ENCODE data around the gene BANF1.

BANF1 gene

GRCh38 chr11:65992056-65992455 lies 10.2 kb upstream of the BANF1 start:
- H3K27ac ChIP-seq: no peak overlapping the region
- peaks cover 13% of the 10 kb centered on the region for H3K36me3 ChIP-seq
- no peak overlapping the region for H3K4me3 ChIP-seq (ENCODE audit: low read depth, low read length)
- no peaks in the 10 kb centered on the region for H3K27me3 ChIP-seq (ENCODE audit: insufficient read depth, low read depth, severe bottlenecking)
- TF ChIP-seq, protein P1, sequence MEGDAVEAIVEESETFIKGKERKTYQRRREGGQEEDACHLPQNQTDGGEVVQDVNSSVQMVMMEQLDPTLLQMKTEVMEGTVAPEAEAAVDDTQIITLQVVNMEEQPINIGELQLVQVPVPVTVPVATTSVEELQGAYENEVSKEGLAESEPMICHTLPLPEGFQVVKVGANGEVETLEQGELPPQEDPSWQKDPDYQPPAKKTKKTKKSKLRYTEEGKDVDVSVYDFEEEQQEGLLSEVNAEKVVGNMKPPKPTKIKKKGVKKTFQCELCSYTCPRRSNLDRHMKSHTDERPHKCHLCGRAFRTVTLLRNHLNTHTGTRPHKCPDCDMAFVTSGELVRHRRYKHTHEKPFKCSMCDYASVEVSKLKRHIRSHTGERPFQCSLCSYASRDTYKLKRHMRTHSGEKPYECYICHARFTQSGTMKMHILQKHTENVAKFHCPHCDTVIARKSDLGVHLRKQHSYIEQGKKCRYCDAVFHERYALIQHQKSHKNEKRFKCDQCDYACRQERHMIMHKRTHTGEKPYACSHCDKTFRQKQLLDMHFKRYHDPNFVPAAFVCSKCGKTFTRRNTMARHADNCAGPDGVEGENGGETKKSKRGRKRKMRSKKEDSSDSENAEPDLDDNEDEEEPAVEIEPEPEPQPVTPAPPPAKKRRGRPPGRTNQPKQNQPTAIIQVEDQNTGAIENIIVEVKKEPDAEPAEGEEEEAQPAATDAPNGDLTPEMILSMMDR (IDR thresholded peaks at IDR 0.05; ENCODE audit: low read depth, low read length): no peak
- H3K9me3 ChIP-seq (ENCODE audit: severe bottlenecking): no peaks in the 10 kb centered on the region
- DNase-seq: no peak

- no peaks in the 10 kb centered on the region for H3K27me3 ChIP-seq (ENCODE audit: insufficient read depth, low read depth, severe bottlenecking)
- H3K9me3 ChIP-seq (ENCODE audit: severe bottlenecking): no peaks in the 10 kb centered on the region
- TF ChIP-seq, protein P1 (IDR thresholded peaks at IDR 0.05; ENCODE audit: low read depth, low read length): no peak
- no peak for DNase-seq
- H3K4me3 ChIP-seq (ENCODE audit: low read depth, low read length): no peak overlapping the region
- no peak overlapping the region for H3K27ac ChIP-seq
- peaks cover 42% of the 10 kb centered on the region for H3K36me3 ChIP-seq
Observed at GRCh38 chr11:65997286-65997685, 5.0 kb upstream of the BANF1 start.

DNA sequence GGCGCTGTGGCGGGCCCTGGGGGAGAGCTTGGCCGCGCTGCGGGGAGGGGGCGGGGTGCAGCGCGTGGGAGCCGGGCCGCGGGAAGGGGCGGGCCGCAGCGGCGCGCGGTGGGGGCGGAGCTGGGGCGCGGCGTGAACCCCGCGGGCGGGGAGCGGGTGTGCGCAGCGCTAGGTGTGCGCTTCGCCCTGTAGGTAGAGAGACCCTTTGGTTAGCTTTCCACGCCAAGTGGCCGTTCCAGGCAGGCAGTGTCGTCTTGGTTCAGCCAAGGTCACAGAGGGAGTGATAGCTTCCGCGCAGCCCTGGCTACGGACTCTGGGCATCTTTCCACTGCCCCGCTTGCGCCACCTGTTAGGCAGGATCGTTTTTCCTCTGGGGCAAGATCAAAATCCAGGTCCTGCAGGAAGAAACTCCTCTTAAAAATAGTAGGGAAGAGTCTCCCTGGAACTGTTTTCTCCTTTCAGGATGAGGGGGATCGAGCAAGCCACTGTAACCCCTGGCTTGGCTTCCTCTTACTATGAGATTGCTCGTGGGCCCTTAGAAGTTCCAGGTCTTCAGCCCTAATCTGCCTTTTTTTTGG lies 434 bp downstream of the BANF1 start:
- no peaks in the 10 kb centered on the region for H3K9me3 ChIP-seq (ENCODE audit: severe bottlenecking)
- TF ChIP-seq, protein P1 (IDR thresholded peaks at IDR 0.05; ENCODE audit: low read depth, low read length): peak; percentile 27; the same call in 1 of the 2 replicates
- H3K27me3 ChIP-seq (ENCODE audit: insufficient read depth, low read depth, severe bottlenecking): no peaks in the 10 kb centered on the region
- peak overlapping the region; percentile 87 for H3K4me3 ChIP-seq (ENCODE audit: low read depth, low read length)
- H3K27ac ChIP-seq: peak overlapping the region; percentile 95
- peak; percentile 42 for DNase-seq
- H3K36me3 ChIP-seq: peaks cover 51% of the 10 kb centered on the region

- Histone ChIP-seq H3K9me3 (ENCODE audit: severe bottlenecking) (no peaks in the 10 kb centered on the region), H3K36me3 (peaks cover 45% of the 10 kb centered on the region), H3K27ac (peak overlapping the region; percentile 95), H3K4me3 (ENCODE audit: low read depth, low read length) (peak overlapping the region; percentile 87), H3K27me3 (ENCODE audit: insufficient read depth, low read depth, severe bottlenecking) (no peaks in the 10 kb centered on the region)
- no peak for DNase-seq
- TF ChIP-seq, protein P1 (IDR thresholded peaks at IDR 0.05; ENCODE audit: low read depth, low read length): no peak
Observed at GRCh38 chr11:66003291-66003690, 988 bp downstream of the BANF1 start.

GRCh38 chr11:66004186-66004585 lies 1.9 kb downstream of the BANF1 start:
- TF ChIP-seq, protein P1 (IDR thresholded peaks at IDR 0.05; ENCODE audit: low read depth, low read length): no peak
- Histone ChIP-seq H3K36me3 (peaks cover 36% of the 10 kb centered on the region), H3K27me3 (ENCODE audit: insufficient read depth, low read depth, severe bottlenecking) (no peaks in the 10 kb centered on the region), H3K9me3 (ENCODE audit: severe bottlenecking) (no peaks in the 10 kb centered on the region), H3K4me3 (ENCODE audit: low read depth, low read length) (no peak overlapping the region), H3K27ac (no peak overlapping the region)
- no peak for DNase-seq

All from WERI-Rb-1 (cell line).